ENCODE results near the gene SLFN12. TPM values are rescaled to one million over a fixed set of nuclear protein-coding genes. Genes with fewer than 3 reads are reported as not detected.

The SLFN12 gene
- total RNA-seq, 1 donor from 2014 or later: 16.0 TPM

Other genes starting within 250 kb of the SLFN12 start
- gene SLC35G3, start 238.1 kb downstream of the SLFN12 start, total RNA-seq: not detected
- 18.3 TPM for gene SLFN5, start 189.4 kb downstream of the SLFN12 start, total RNA-seq
- gene SLFN11, start 58.9 kb downstream of the SLFN12 start, total RNA-seq: 12.3 TPM
- 29.1 TPM for gene SLFN13, start 16.3 kb upstream of the SLFN12 start, total RNA-seq
- gene SLFN12L, start 105.2 kb upstream of the SLFN12 start, total RNA-seq: 3.3 TPM
- gene SLFN14, start 128.3 kb upstream of the SLFN12 start, total RNA-seq: not detected
- 7.5 TPM for gene PEX12, start 146.1 kb upstream of the SLFN12 start, total RNA-seq
- 162 TPM for gene AP2B1, start 154.8 kb upstream of the SLFN12 start, total RNA-seq